GM18520 (cell line): ENCODE data around the gene UGT1A3.

Source experiments
- ATAC-seq: cut with Tn5 transposase; IDR thresholded peaks from one replicate; pipeline ENCODE4 v1.9.1; 2021; ENCODE audit not compliant: unreplicated experiment

UGT1A3 gene

GRCh38 chr2:233756429-233757081, 27.7 kb downstream of the UGT1A3 start:
- ATAC-seq, result no peak

DNA sequence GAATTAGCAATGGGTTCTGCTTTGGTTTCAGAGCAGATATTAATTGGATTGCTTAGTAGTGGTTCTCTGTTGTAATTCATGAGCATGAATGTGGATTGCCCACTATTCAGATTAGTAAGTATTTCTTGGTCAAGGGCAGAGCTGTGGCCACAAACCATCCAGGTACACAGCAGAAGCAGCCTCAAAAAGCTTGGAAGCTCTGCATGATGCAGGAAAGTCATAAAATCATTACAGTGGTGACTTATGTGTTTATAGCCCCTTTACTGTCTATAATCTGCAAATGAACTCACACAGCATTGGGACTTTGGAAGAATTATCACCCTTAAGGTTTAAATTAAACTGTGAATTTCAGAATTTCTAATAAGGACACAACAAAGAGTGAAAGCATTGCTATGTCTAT, 29.3 kb downstream of the UGT1A3 start:
- ATAC-seq, result no peak

GRCh38 chr2:233758849-233759248, 30.0 kb downstream of the UGT1A3 start:
- no peak for ATAC-seq

DNA sequence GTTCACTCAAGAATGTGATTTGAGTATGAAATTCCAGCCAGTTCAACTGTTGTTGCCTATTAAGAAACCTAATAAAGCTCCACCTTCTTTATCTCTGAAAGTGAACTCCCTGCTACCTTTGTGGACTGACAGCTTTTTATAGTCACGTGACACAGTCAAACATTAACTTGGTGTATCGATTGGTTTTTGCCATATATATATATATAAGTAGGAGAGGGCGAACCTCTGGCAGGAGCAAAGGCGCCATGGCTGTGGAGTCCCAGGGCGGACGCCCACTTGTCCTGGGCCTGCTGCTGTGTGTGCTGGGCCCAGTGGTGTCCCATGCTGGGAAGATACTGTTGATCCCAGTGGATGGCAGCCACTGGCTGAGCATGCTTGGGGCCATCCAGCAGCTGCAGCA, 31.2 kb downstream of the UGT1A3 start, which contains the start of gene UGT1A1:
Gene UGT1A1, plus strand, starts transcription at position 228 of the 400 bp plus-strand sequence. Its CDS starts 18 bp downstream, at position 246.
- no peak for ATAC-seq

- ATAC-seq, result no peak
Measured at GRCh38 chr2:233761040-233761769, 32.4 kb downstream of the UGT1A3 start.

DNA sequence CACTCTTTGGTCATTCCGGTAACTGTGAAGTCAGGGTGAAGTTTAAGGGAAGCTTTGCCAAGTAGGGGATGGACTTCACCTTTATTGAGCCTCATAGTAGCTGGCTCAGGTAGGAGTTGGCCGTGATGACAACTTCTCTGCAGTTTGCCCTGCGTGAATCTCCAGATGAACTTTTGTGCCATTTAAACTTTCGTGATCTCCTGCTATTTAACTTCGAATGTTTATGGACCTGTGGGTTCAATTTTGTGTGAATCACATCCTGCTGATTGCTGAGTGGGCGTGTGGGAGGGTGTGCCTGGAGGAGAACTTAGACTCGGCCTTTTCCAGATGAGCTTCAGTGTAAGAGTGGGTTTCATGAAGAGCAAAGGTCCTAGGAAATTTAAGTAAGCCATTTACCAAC, 35.4 kb downstream of the UGT1A3 start:
- no peak for ATAC-seq

- ATAC-seq, result no peak
Measured at GRCh38 chr2:233764761-233765160, 35.9 kb downstream of the UGT1A3 start.

GRCh38 chr2:233766416-233766815, 37.6 kb downstream of the UGT1A3 start:
- no peak for ATAC-seq

DNA sequence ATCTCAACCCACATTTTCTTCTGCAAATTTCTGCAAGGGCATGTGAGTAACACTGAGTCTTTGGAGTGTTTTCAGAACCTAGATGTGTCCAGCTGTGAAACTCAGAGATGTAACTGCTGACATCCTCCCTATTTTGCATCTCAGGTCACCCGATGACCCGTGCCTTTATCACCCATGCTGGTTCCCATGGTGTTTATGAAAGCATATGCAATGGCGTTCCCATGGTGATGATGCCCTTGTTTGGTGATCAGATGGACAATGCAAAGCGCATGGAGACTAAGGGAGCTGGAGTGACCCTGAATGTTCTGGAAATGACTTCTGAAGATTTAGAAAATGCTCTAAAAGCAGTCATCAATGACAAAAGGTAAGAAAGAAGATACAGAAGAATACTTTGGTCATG, 39.2 kb downstream of the UGT1A3 start:
- ATAC-seq, result no peak

- no peak for ATAC-seq
Measured at GRCh38 chr2:233769260-233769659, 40.4 kb downstream of the UGT1A3 start.

DNA sequence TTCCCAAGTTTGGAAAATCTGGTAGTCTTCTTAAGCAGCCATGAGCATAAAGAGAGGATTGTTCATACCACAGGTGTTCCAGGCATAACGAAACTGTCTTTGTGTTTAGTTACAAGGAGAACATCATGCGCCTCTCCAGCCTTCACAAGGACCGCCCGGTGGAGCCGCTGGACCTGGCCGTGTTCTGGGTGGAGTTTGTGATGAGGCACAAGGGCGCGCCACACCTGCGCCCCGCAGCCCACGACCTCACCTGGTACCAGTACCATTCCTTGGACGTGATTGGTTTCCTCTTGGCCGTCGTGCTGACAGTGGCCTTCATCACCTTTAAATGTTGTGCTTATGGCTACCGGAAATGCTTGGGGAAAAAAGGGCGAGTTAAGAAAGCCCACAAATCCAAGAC, 43.3 kb downstream of the UGT1A3 start:
- ATAC-seq, result no peak

DNA sequence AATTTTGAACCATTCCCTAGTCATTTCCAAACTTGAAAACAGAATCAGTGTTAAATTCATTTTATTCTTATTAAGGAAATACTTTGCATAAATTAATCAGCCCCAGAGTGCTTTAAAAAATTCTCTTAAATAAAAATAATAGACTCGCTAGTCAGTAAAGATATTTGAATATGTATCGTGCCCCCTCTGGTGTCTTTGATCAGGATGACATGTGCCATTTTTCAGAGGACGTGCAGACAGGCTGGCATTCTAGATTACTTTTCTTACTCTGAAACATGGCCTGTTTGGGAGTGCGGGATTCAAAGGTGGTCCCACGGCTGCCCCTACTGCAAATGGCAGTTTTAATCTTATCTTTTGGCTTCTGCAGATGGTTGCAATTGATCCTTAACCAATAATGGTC, 43.7 kb downstream of the UGT1A3 start:
- no peak for ATAC-seq

GRCh38 chr2:233773854-233774253, 45.0 kb downstream of the UGT1A3 start:
- ATAC-seq, result no peak

DNA sequence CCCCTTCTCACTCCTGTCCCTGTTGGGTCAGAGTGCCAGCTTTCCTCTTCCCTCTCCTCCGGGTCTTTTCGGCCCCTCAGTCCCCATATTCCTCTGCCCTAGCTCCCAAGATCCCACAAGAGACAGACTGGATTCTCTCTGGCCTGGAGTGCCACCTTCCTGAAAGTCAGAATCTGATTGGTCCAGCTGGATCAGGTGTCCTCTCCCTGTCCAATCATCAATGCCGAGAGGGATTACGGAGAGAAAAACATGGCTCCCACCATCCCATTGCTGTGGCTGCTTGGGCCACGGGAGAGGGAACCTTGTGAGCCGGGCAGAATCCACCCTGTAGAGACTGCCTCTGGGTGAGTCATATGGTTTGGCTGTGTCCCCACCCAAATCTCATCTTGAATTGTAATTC, 46.6 kb downstream of the UGT1A3 start:
- ATAC-seq, result no peak

- no peak for ATAC-seq
Measured at GRCh38 chr2:233778030-233778429, 49.2 kb downstream of the UGT1A3 start, which contains the start of gene MROH2A. Gene MROH2A (plus strand): TSS chr2:233778330. CDS start chr2:233779359, 1,029 bp downstream.

DNA sequence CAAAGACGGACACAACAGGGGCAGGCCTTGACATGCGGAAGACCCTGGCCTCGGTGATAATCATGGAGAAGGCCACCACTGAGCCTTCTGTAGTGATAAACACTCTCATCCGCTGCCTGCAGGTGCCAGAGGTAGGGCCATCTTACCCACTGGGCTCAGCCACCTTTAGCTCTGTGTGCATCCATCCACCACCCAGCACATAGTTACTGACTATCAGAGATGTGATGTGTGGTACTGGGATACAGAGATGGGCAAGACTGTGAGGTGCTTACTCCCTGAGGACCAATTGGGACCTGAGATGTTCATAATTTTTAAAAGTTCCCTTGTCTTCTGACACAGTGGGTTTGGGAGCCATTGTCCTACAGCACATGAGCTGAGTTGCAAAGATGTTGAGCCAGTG, 50.9 kb downstream of the UGT1A3 start:
- no peak for ATAC-seq

- no peak for ATAC-seq
Measured at GRCh38 chr2:233780771-233781170, 51.9 kb downstream of the UGT1A3 start.

GRCh38 chr2:233789554-233789953, 60.7 kb downstream of the UGT1A3 start:
- ATAC-seq, result no peak

- ATAC-seq, result no peak
Measured at GRCh38 chr2:233791151-233791882, 62.5 kb downstream of the UGT1A3 start.

- ATAC-seq, result no peak
Measured at GRCh38 chr2:233791883-233792329, 63.1 kb downstream of the UGT1A3 start.

DNA sequence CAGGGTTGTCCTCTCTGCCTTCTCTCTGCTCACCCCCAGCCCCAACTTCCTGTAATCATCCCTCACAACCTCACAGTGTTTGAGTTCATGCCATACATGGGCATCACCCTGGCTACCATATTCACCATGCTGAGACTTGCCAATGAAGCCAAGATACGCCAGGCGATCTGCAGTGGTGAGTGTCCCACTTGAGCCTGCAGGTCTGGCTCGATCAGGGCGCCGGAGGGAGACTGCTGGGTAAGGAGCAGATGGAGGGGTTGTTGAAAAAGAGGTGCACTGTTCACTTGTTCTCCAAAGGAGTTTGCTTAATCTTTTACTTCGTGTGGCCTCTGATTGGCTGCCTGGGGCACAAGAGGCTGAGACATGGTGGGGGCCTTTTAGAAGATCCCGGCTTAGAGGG, 63.9 kb downstream of the UGT1A3 start:
- ATAC-seq, result no peak
